ENCODE data around the gene RPS3A.

DNA sequence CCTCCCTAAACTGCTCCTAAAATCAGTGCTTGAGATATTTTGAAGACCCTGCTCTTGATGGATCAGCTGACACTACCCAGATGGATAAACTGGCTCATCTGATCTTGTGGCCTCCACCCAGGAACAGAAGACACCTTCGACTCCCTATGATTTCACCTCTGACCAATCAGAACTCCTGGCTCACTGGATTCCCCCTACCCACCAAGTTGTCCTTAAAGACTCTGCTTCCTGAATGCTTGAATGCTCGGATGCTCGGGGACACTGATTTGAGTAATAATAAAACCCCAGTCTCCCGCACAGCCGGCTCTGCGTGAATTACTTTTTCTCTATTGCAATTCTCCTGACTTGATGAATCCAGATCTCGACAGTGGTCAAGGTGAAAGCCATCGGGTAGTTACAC lies 12.0 kb upstream of the RPS3A start:
- TF ChIP-seq, protein P1, sequence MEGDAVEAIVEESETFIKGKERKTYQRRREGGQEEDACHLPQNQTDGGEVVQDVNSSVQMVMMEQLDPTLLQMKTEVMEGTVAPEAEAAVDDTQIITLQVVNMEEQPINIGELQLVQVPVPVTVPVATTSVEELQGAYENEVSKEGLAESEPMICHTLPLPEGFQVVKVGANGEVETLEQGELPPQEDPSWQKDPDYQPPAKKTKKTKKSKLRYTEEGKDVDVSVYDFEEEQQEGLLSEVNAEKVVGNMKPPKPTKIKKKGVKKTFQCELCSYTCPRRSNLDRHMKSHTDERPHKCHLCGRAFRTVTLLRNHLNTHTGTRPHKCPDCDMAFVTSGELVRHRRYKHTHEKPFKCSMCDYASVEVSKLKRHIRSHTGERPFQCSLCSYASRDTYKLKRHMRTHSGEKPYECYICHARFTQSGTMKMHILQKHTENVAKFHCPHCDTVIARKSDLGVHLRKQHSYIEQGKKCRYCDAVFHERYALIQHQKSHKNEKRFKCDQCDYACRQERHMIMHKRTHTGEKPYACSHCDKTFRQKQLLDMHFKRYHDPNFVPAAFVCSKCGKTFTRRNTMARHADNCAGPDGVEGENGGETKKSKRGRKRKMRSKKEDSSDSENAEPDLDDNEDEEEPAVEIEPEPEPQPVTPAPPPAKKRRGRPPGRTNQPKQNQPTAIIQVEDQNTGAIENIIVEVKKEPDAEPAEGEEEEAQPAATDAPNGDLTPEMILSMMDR (IDR thresholded peaks at IDR 0.05; ENCODE audit: low read depth, low read length): no peak
- TF ChIP-seq POLR2A (IDR thresholded peaks at IDR 0.05; ENCODE audit: extremely low read depth, insufficient read length): no peak
- TF ChIP-seq, protein P2, sequence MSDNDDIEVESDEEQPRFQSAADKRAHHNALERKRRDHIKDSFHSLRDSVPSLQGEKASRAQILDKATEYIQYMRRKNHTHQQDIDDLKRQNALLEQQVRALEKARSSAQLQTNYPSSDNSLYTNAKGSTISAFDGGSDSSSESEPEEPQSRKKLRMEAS (IDR thresholded peaks at IDR 0.05; ENCODE audit: low read depth, low read length): no peak
